ENCODE results near the gene MARCHF4.

The MARCHF4 gene

GRCh38 chr2:216410550-216410949 is 38.3 kb upstream of the MARCHF4 start:
- DNase-seq (ENCODE audit: insufficient read length, low spot score): no peak
- no peak for FAIRE-seq
- TF ChIP-seq POLR2AphosphoS5 (IDR thresholded peaks at IDR 0.05; ENCODE audit: low read depth, low read length): no peak
- no peak for TF ChIP-seq SPI1 (IDR thresholded peaks at IDR 0.05; ENCODE audit: low read depth, low read length)
- no peak for TF ChIP-seq POU2F2 (IDR thresholded peaks at IDR 0.05; ENCODE audit: low read depth, low read length)
- TF ChIP-seq PAX5 (IDR thresholded peaks at IDR 0.05; ENCODE audit: insufficient read depth, low read length, severe bottlenecking): no peak
- no peak for TF ChIP-seq TAF1 (IDR thresholded peaks at IDR 0.05; ENCODE audit: low read depth, low read length)
- TF ChIP-seq POLR2A (IDR thresholded peaks at IDR 0.05; ENCODE audit: low read depth, low read length): no peak

- FAIRE-seq (no peak), DNase-seq (ENCODE audit: insufficient read length, low spot score) (no peak)
- TF ChIP-seq TAF1 (IDR thresholded peaks at IDR 0.05; ENCODE audit: low read depth, low read length) (no peak), POLR2A (IDR thresholded peaks at IDR 0.05; ENCODE audit: low read depth, low read length) (no peak)
These were observed 36.4 kb upstream of the MARCHF4 start for GRCh38 chr2:216408426-216409290.

- FAIRE-seq (no peak), DNase-seq (ENCODE audit: insufficient read length, low spot score) (no peak)
- TF ChIP-seq POLR2AphosphoS5 (IDR thresholded peaks at IDR 0.05; ENCODE audit: low read depth, low read length) (no peak), TAF1 (IDR thresholded peaks at IDR 0.05; ENCODE audit: low read depth, low read length) (no peak), POU2F2 (IDR thresholded peaks at IDR 0.05; ENCODE audit: low read depth, low read length) (no peak), POLR2A (IDR thresholded peaks at IDR 0.05; ENCODE audit: low read depth, low read length) (no peak), PAX5 (IDR thresholded peaks at IDR 0.05; ENCODE audit: insufficient read depth, low read length, severe bottlenecking) (no peak), SPI1 (IDR thresholded peaks at IDR 0.05; ENCODE audit: low read depth, low read length) (no peak)
These were observed 34.5 kb upstream of the MARCHF4 start for GRCh38 chr2:216406826-216407225.

- TF ChIP-seq SPI1 (IDR thresholded peaks at IDR 0.05; ENCODE audit: low read depth, low read length) (no peak), PAX5 (IDR thresholded peaks at IDR 0.05; ENCODE audit: insufficient read depth, low read length, severe bottlenecking) (no peak), POLR2A (IDR thresholded peaks at IDR 0.05; ENCODE audit: low read depth, low read length) (no peak), POLR2AphosphoS5 (IDR thresholded peaks at IDR 0.05; ENCODE audit: low read depth, low read length) (no peak), TAF1 (IDR thresholded peaks at IDR 0.05; ENCODE audit: low read depth, low read length) (no peak), POU2F2 (IDR thresholded peaks at IDR 0.05; ENCODE audit: low read depth, low read length) (no peak)
- FAIRE-seq (no peak), DNase-seq (ENCODE audit: insufficient read length, low spot score) (no peak)
These were observed 33.3 kb upstream of the MARCHF4 start for GRCh38 chr2:216405588-216405987.

- peak; percentile 72 for FAIRE-seq
- DNase-seq (ENCODE audit: insufficient read length, low spot score): peak; percentile 22
- TF ChIP-seq PAX5 (IDR thresholded peaks at IDR 0.05; ENCODE audit: insufficient read depth, low read length, severe bottlenecking) (no peak), POLR2AphosphoS5 (IDR thresholded peaks at IDR 0.05; ENCODE audit: low read depth, low read length) (no peak), POLR2A (IDR thresholded peaks at IDR 0.05; ENCODE audit: low read depth, low read length) (no peak)
These were observed 31.8 kb upstream of the MARCHF4 start for GRCh38 chr2:216404010-216404618.

- DNase-seq (ENCODE audit: insufficient read length, low spot score) (no peak), FAIRE-seq (no peak)
- TF ChIP-seq POLR2AphosphoS5 (IDR thresholded peaks at IDR 0.05; ENCODE audit: low read depth, low read length): no peak
- no peak for TF ChIP-seq SPI1 (IDR thresholded peaks at IDR 0.05; ENCODE audit: low read depth, low read length)
- no peak for TF ChIP-seq POLR2A (IDR thresholded peaks at IDR 0.05; ENCODE audit: low read depth, low read length)
- TF ChIP-seq POU2F2 (IDR thresholded peaks at IDR 0.05; ENCODE audit: low read depth, low read length): no peak
- TF ChIP-seq TAF1 (IDR thresholded peaks at IDR 0.05; ENCODE audit: low read depth, low read length): no peak
- TF ChIP-seq PAX5 (IDR thresholded peaks at IDR 0.05; ENCODE audit: insufficient read depth, low read length, severe bottlenecking): no peak
These were observed 30.5 kb upstream of the MARCHF4 start for GRCh38 chr2:216402751-216403150.

GRCh38 chr2:216399621-216400020 is 27.3 kb upstream of the MARCHF4 start:
- DNase-seq (ENCODE audit: insufficient read length, low spot score): no peak
- no peak for FAIRE-seq
- TF ChIP-seq TAF1 (IDR thresholded peaks at IDR 0.05; ENCODE audit: low read depth, low read length) (no peak), PAX5 (IDR thresholded peaks at IDR 0.05; ENCODE audit: insufficient read depth, low read length, severe bottlenecking) (no peak), POU2F2 (IDR thresholded peaks at IDR 0.05; ENCODE audit: low read depth, low read length) (no peak), SPI1 (IDR thresholded peaks at IDR 0.05; ENCODE audit: low read depth, low read length) (no peak), POLR2AphosphoS5 (IDR thresholded peaks at IDR 0.05; ENCODE audit: low read depth, low read length) (no peak), POLR2A (IDR thresholded peaks at IDR 0.05; ENCODE audit: low read depth, low read length) (no peak)

GRCh38 chr2:216394881-216395280 is 22.6 kb upstream of the MARCHF4 start:
- no peak for FAIRE-seq
- no peak for DNase-seq (ENCODE audit: insufficient read length, low spot score)
- TF ChIP-seq POU2F2 (IDR thresholded peaks at IDR 0.05; ENCODE audit: low read depth, low read length) (no peak), SPI1 (IDR thresholded peaks at IDR 0.05; ENCODE audit: low read depth, low read length) (no peak), POLR2AphosphoS5 (IDR thresholded peaks at IDR 0.05; ENCODE audit: low read depth, low read length) (no peak)

- TF ChIP-seq POLR2AphosphoS5 (IDR thresholded peaks at IDR 0.05; ENCODE audit: low read depth, low read length): no peak
- TF ChIP-seq TAF1 (IDR thresholded peaks at IDR 0.05; ENCODE audit: low read depth, low read length): no peak
- TF ChIP-seq SPI1 (IDR thresholded peaks at IDR 0.05; ENCODE audit: low read depth, low read length): no peak
- no peak for TF ChIP-seq PAX5 (IDR thresholded peaks at IDR 0.05; ENCODE audit: insufficient read depth, low read length, severe bottlenecking)
- no peak for TF ChIP-seq POU2F2 (IDR thresholded peaks at IDR 0.05; ENCODE audit: low read depth, low read length)
- DNase-seq (ENCODE audit: insufficient read length, low spot score) (no peak), FAIRE-seq (no peak)
These were observed 20.9 kb upstream of the MARCHF4 start for GRCh38 chr2:216392945-216393840.

Measured in GM12891 (cell line).